ENCODE results near the gene MAST4. TPM values are rescaled to one million over a fixed set of nuclear protein-coding genes. Genes with fewer than 3 reads are reported as not detected.

The MAST4 gene
- total RNA-seq, 2 experiments from 2014 or later = 1.3 to 21.9 TPM

DNA sequence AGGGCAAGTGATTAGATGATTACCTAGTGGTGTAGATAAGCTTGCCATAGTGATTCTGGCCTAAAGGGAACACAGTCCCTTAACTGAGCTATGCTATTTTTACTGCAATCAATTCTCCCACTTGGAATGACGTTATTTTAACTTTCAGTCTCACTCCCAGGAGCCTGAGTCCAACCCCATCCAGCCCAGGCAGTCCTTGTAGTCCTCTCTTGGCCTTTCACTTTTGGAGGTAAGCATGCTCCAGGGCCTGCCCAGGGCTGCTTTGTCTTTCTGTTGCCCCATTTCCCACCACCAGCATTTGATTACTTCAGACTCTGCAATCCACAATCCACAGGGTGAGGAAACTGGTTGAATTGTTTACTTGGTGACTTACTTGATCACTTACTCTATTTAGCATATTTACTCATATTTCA is 367.4 kb downstream of the MAST4 start:
- Histone ChIP-seq H2AFZ (ENCODE audit: low read length) (no peak overlapping the region), H3K4me2 (ENCODE audit: low read length) (no peak overlapping the region), H3K9me3 (ENCODE audit: low read length) (no peaks in the 10 kb centered on the region), H3K4me3 (ENCODE audit: low read depth, low read length, poor library complexity, severe bottlenecking) (no peak overlapping the region), H4K20me1 (ENCODE audit: insufficient read depth, low read length) (no peaks in the 10 kb centered on the region), H3K79me2 (ENCODE audit: insufficient read depth, low read depth, low read length) (no peaks in the 10 kb centered on the region), H3K4me1 (ENCODE audit: insufficient read depth, low read length, poor library complexity, severe bottlenecking) (no peaks in the 10 kb centered on the region), H3K36me3 (ENCODE audit: insufficient read depth, low read length) (no peaks in the 10 kb centered on the region), H3K9me2 (ENCODE audit: insufficient read depth, low read length) (no peaks in the 10 kb centered on the region), H3K27ac (ENCODE audit: low read depth, low read length, poor library complexity, severe bottlenecking) (no peak overlapping the region)
- ChIA-PET CTCF (ENCODE audit: unreplicated experiment) (no interaction called here), POLR2A (no interaction called here)
- DNase-seq (ENCODE audit: low spot score) = no peak
- intact Hi-C loops (cut with micrococcal nuclease; ENCODE audit: unreplicated experiment) = no loop called here
- no TSS peak for BruUV-seq (replicated peaks)
- TF ChIP-seq, protein P1, sequence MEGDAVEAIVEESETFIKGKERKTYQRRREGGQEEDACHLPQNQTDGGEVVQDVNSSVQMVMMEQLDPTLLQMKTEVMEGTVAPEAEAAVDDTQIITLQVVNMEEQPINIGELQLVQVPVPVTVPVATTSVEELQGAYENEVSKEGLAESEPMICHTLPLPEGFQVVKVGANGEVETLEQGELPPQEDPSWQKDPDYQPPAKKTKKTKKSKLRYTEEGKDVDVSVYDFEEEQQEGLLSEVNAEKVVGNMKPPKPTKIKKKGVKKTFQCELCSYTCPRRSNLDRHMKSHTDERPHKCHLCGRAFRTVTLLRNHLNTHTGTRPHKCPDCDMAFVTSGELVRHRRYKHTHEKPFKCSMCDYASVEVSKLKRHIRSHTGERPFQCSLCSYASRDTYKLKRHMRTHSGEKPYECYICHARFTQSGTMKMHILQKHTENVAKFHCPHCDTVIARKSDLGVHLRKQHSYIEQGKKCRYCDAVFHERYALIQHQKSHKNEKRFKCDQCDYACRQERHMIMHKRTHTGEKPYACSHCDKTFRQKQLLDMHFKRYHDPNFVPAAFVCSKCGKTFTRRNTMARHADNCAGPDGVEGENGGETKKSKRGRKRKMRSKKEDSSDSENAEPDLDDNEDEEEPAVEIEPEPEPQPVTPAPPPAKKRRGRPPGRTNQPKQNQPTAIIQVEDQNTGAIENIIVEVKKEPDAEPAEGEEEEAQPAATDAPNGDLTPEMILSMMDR (conservative IDR thresholded peaks at IDR 0.05; ENCODE audit: low read length) = no peak
- no peak for TF ChIP-seq EZH2phosphoT487 (IDR thresholded peaks at IDR 0.05; ENCODE audit: borderline replicate concordance, low read depth, low read length)

DNA sequence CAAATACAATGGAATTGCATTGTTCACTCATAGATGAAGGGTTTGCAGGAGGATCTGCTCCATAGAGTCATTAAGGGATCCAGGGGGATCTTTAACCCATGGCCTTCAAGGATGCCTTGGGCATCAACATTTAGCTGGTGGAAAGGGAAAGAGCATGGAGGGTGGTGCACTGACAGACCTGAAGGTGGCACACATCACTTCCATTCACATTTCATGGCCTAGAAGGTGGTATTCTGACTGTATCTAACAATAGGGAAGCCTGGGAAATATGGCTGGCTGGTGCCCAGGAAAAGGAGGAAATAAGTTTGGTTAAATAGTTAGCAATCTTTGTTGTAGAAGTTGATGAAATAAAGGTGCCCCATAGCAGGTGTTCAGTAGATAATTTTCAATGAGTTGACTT is 370.2 kb downstream of the MAST4 start:
- intact Hi-C loops (cut with micrococcal nuclease; ENCODE audit: unreplicated experiment) = no loop called here
- TF ChIP-seq, protein P1 (conservative IDR thresholded peaks at IDR 0.05; ENCODE audit: low read length) = no peak
- TF ChIP-seq EZH2phosphoT487 (IDR thresholded peaks at IDR 0.05; ENCODE audit: borderline replicate concordance, low read depth, low read length) = no peak

DNA sequence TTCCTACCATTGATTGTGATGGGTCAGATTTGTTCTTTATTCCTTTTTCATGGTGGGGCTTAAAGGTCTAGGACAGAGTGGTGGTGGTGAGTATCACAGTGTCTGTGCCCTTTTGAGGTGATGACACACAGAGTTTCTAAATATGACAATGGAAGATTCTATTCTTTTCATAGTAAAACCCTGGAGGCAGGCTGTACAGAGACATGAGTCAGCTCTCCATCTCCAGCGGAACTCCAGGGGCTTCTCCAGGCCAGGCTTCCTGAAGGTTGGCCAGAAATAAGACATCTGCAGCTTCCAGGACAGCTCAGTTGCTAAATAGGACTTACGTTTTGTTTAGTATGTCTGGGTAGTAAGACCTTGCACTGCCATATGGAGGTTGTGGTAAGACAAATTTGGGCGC is 370.9 kb downstream of the MAST4 start:
- CTCF ChIA-PET (ENCODE audit: unreplicated experiment) = no interaction called here
- DNase-seq (ENCODE audit: low spot score) = no peak
- H3K4me3 ChIP-seq (ENCODE audit: low read depth, low read length, poor library complexity, severe bottlenecking) = no peak overlapping the region
- H3K36me3 ChIP-seq (ENCODE audit: insufficient read depth, low read length) = no peaks in the 10 kb centered on the region
- intact Hi-C loops (cut with micrococcal nuclease; ENCODE audit: unreplicated experiment) = no loop called here
- no peak overlapping the region for H2AFZ ChIP-seq (ENCODE audit: low read length)
- H3K4me1 ChIP-seq (ENCODE audit: insufficient read depth, low read length, poor library complexity, severe bottlenecking) = no peaks in the 10 kb centered on the region
- POLR2A ChIA-PET = interaction anchor here (0.7 to 1.7 kb wide), 3 partner anchors 13 to 456 kb away, joined by 3 to 10 read pairs (median 5); no protein-coding TSS in a partner anchor
- no peaks in the 10 kb centered on the region for H3K9me3 ChIP-seq (ENCODE audit: low read length)
- H3K9me2 ChIP-seq (ENCODE audit: insufficient read depth, low read length) = no peaks in the 10 kb centered on the region
- BruUV-seq (replicated peaks) = no TSS peak
- H3K27ac ChIP-seq (ENCODE audit: low read depth, low read length, poor library complexity, severe bottlenecking) = no peak overlapping the region
- TF ChIP-seq, protein P1 (conservative IDR thresholded peaks at IDR 0.05; ENCODE audit: low read length) = no peak
- no peak for TF ChIP-seq EZH2phosphoT487 (IDR thresholded peaks at IDR 0.05; ENCODE audit: borderline replicate concordance, low read depth, low read length)
- H3K4me2 ChIP-seq (ENCODE audit: low read length) = no peak overlapping the region
- H3K79me2 ChIP-seq (ENCODE audit: insufficient read depth, low read depth, low read length) = no peaks in the 10 kb centered on the region
- no peaks in the 10 kb centered on the region for H4K20me1 ChIP-seq (ENCODE audit: insufficient read depth, low read length)

More for the DNA sequence above, 370.2 kb downstream of the MAST4 start:
- H3K9me3 ChIP-seq (ENCODE audit: low read length) = no peaks in the 10 kb centered on the region
- POLR2A ChIA-PET = no interaction called here
- DNase-seq (ENCODE audit: low spot score) = no peak
- H3K9me2 ChIP-seq (ENCODE audit: insufficient read depth, low read length) = no peaks in the 10 kb centered on the region
- CTCF ChIA-PET (ENCODE audit: unreplicated experiment) = no interaction called here
- no peaks in the 10 kb centered on the region for H3K36me3 ChIP-seq (ENCODE audit: insufficient read depth, low read length)
- no peaks in the 10 kb centered on the region for H3K79me2 ChIP-seq (ENCODE audit: insufficient read depth, low read depth, low read length)
- H3K27ac ChIP-seq (ENCODE audit: low read depth, low read length, poor library complexity, severe bottlenecking) = no peak overlapping the region
- no peak overlapping the region for H3K4me3 ChIP-seq (ENCODE audit: low read depth, low read length, poor library complexity, severe bottlenecking)
- no peak overlapping the region for H3K4me2 ChIP-seq (ENCODE audit: low read length)
- no peaks in the 10 kb centered on the region for H3K4me1 ChIP-seq (ENCODE audit: insufficient read depth, low read length, poor library complexity, severe bottlenecking)
- no peak overlapping the region for H2AFZ ChIP-seq (ENCODE audit: low read length)
- H4K20me1 ChIP-seq (ENCODE audit: insufficient read depth, low read length) = no peaks in the 10 kb centered on the region
- no TSS peak for BruUV-seq (replicated peaks)
